CD4-positive, alpha-beta T cell (primary cell): ENCODE measurements around the gene NEU3. TPM values are rescaled to one million over a fixed set of nuclear protein-coding genes. Genes with fewer than 3 reads are reported as not detected.
A peak's percentile ranks its signal among the peaks of the same experiment; 100 is the strongest.

Experiments used
- ATAC-seq: fragments of 200-7000 bp; cut with Tn5 transposase; one replicate; pipeline ENCODE4 v1.10.0; 2022; ENCODE audit warnings: mild to moderate bottlenecking; ENCODE audit not compliant: poor library complexity
- CTCF ChIA-PET: fragments of 350-600 bp; sonication (Branson Sonifier 250); formaldehyde crosslinking; loops from one replicate; lab custom pipeline; 2021; ENCODE audit warnings: antibody characterized with exemption, inconsistent platforms; lab: Charles Lee
- POLR2A ChIA-PET: fragments of 350-600 bp; sonication (Branson Sonifier 250); formaldehyde crosslinking; loops from one replicate; lab custom pipeline; 2021; ENCODE audit warnings: antibody characterized with exemption, inconsistent platforms; lab: Charles Lee
- DNase-seq, 14 experiments: peaks; one replicate each; pipeline ENCODE4 v3.0.0-alpha.2; 2013 to 2020; ENCODE audit warnings: mixed read lengths in 2 of 14
- H3K27ac ChIP-seq, 2 donors: one replicate each; pipeline versions ENCODE4 v1.5.1 to v1.7.0; 2013; ENCODE audit warnings: low read length in 2 of 2, low read depth in 1 of 2, mild to moderate bottlenecking in 1 of 2
- H3K27me3 ChIP-seq, 2 experiments: 1 replicate in 1 of 2; 2 replicates in 1 of 2; pipeline versions ENCODE4 v1.6.1 to v1.7.0; 2013; ENCODE audit warnings: low read length in 2 of 2, control low read depth in 1 of 2, mild to moderate bottlenecking in 1 of 2, moderate library complexity in 1 of 2; ENCODE audit not compliant: insufficient read depth in 2 of 2, control insufficient read depth in 1 of 2
- H3K36me3 ChIP-seq: one replicate; pipeline ENCODE4 v1.6.1; 2013; ENCODE audit warnings: low read length, control low read depth; ENCODE audit not compliant: insufficient read depth
- H3K4me1 ChIP-seq: one replicate; pipeline ENCODE4 v1.6.1; 2013; ENCODE audit warnings: low read length, control low read depth; ENCODE audit not compliant: insufficient read depth
- H3K4me3 ChIP-seq: one replicate; pipeline ENCODE4 v1.5.1; 2013; ENCODE audit warnings: mild to moderate bottlenecking, low read length, moderate library complexity
- H3K9me3 ChIP-seq, 2 experiments: 1 replicate in 1 of 2; 2 replicates in 1 of 2; pipeline versions ENCODE4 v1.6.1 to v1.7.0; 2013; ENCODE audit warnings: low read length in 2 of 2, mild to moderate bottlenecking in 2 of 2, control low read depth in 1 of 2, moderate library complexity in 1 of 2; ENCODE audit not compliant: control insufficient read depth in 1 of 2, insufficient read depth in 1 of 2
- H3K27ac Mint-ChIP-seq: one replicate; pipeline ENCODE4 v1.8.0; 2020; ENCODE audit warnings: mixed read lengths
- H3K27me3 Mint-ChIP-seq: one replicate; pipeline ENCODE4 v1.8.0; 2021; ENCODE audit warnings: mixed read lengths
- H3K36me3 Mint-ChIP-seq: one replicate; pipeline ENCODE4 v1.8.0; 2021; ENCODE audit warnings: low read depth, mixed read lengths
- H3K4me1 Mint-ChIP-seq: one replicate; pipeline ENCODE4 v1.8.0; 2021; ENCODE audit warnings: low read depth, mixed read lengths
- H3K4me3 Mint-ChIP-seq: one replicate; pipeline ENCODE4 v1.8.0; 2020; ENCODE audit warnings: mild to moderate bottlenecking, mixed read lengths
- H3K9me3 Mint-ChIP-seq: one replicate; pipeline ENCODE4 v1.8.0; 2020; ENCODE audit warnings: mixed read lengths
- intact Hi-C, 2 experiments: fragments of 100-400 bp; cut with DNase I in 1 of 2; cut with micrococcal nuclease in 1 of 2; formaldehyde crosslinking; loops; one replicate each; pipeline versions ENCODE4 v1.15.1 to v1.9.0; 2023 to 2025; cut with DNase I, micrococcal nuclease
- total RNA-seq, 174 experiments: library from RNA in 2 of 174; stranded (reverse) in 2 of 174; gene quantifications; one replicate each; pipeline ENCODE4 v1.2.3 and lab custom pipeline; 2021 to 2026
- TF ChIP-seq, protein P1 (sequence below): fragments of 200-600 bp; IDR thresholded peaks from one replicate; pipeline ENCODE4 v1.8.0; 2022; ENCODE audit warnings: antibody characterized with exemption, mild to moderate bottlenecking

NEU3 gene
- total RNA-seq, 2 experiments from 2014 or later: 9.7 to 10.6 TPM

DNA sequence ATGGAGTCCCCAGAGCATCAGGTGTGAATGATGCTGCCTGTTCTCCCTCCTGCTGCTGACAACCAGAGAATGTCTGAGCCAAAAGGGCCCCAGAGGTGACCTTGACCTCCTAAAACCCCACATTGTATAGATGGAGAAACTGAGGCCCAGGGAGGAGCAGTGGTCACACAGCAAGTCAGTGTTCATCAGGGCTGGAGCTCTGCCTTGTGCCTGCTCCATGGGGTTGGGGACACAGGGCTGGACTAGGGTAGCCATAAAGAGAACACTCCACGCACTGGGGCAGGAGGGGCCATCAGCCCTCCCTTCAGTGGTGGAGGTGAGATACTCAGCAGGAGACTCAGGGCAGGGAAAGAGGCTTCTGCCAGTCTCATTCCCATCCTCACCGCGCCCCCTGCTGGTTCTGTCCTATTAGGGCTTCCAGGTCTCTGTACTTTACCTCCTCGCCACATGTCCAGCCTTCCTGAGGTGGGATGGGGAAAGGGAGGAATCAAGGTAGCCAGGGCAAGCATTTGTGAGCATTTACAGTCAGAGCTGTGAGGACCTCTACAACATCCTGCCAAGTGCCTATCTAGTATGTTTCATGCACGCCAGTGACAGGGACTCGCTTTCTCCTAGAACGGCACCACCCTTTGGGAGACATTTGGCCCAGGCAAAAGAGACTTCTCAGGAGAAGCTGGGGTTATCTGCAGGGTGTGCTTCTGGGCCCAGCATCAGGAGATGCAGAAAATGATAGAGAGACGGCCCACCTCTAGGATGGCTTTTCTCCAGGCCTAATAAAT, 43.2 kb downstream of the NEU3 start:
- Mint-ChIP-seq H3K4me1 (no peaks in the 10 kb centered on the region), H3K9me3 (no peaks in the 10 kb centered on the region), H3K27me3 (no peaks in the 10 kb centered on the region), H3K27ac (no peak overlapping the region), H3K36me3 (no peaks in the 10 kb centered on the region), H3K4me3 (no peak overlapping the region)
- DNase-seq (peak; percentile 17 to 69 (median 53)), ATAC-seq (no peak)
- H3K4me3 ChIP-seq: no peak overlapping the region
- intact Hi-C loops: loop anchor here (1.0 kb wide), 1 partner anchor 103 kb away; no protein-coding TSS in a partner anchor
- CTCF ChIA-PET: interaction anchor here (0.8 to 1.2 kb wide), 2 partner anchors 9 to 102 kb away, joined by 4 read pairs; no protein-coding TSS in a partner anchor
- no peaks in the 10 kb centered on the region for H3K36me3 ChIP-seq
- no peaks in the 10 kb centered on the region for H3K27me3 ChIP-seq
- H3K27ac ChIP-seq: no peak overlapping the region
- no peaks in the 10 kb centered on the region for H3K4me1 ChIP-seq
- no peaks in the 10 kb centered on the region for H3K9me3 ChIP-seq
- TF ChIP-seq, protein P1, sequence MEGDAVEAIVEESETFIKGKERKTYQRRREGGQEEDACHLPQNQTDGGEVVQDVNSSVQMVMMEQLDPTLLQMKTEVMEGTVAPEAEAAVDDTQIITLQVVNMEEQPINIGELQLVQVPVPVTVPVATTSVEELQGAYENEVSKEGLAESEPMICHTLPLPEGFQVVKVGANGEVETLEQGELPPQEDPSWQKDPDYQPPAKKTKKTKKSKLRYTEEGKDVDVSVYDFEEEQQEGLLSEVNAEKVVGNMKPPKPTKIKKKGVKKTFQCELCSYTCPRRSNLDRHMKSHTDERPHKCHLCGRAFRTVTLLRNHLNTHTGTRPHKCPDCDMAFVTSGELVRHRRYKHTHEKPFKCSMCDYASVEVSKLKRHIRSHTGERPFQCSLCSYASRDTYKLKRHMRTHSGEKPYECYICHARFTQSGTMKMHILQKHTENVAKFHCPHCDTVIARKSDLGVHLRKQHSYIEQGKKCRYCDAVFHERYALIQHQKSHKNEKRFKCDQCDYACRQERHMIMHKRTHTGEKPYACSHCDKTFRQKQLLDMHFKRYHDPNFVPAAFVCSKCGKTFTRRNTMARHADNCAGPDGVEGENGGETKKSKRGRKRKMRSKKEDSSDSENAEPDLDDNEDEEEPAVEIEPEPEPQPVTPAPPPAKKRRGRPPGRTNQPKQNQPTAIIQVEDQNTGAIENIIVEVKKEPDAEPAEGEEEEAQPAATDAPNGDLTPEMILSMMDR: peak; percentile 62
- POLR2A ChIA-PET: interaction anchor here (0.9 kb wide), 1 partner anchor 43 kb away, joined by 3 read pairs; the partner anchor contains the start of gene NEU3

DNA sequence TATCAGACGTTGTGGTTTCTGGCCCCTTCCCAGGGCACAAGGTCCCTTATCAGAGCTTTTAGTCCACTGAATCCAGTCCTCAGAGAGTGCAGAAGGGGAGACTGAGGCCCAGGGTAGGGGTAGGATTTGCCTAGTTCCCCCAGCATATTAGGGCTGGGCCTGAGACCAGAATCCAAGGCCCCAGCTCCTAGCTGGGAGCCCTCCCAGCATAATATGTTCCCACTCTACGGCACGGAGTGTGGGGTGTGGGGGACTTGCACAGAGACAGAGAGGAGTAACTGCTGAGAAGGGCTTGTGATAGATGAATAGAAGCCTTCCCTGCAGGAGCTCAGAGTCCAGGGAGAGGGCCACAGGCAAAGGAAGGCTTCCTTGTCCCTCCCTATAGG, 43.8 kb downstream of the NEU3 start:
- H3K4me1 ChIP-seq: no peaks in the 10 kb centered on the region
- no peaks in the 10 kb centered on the region for H3K9me3 ChIP-seq
- ChIA-PET CTCF (interaction anchor here (1.2 kb wide), 1 partner anchor 10 kb away, joined by 4 read pairs; no protein-coding TSS in a partner anchor), POLR2A (interaction anchor here (0.9 kb wide), 1 partner anchor 44 kb away, joined by 3 read pairs; the partner anchor contains the start of gene NEU3)
- Mint-ChIP-seq H3K9me3 (no peaks in the 10 kb centered on the region), H3K27me3 (no peaks in the 10 kb centered on the region), H3K27ac (no peak overlapping the region), H3K4me3 (no peak overlapping the region), H3K36me3 (no peaks in the 10 kb centered on the region), H3K4me1 (no peaks in the 10 kb centered on the region)
- TF ChIP-seq, protein P1: no peak
- no peaks in the 10 kb centered on the region for H3K27me3 ChIP-seq
- DNase-seq: no peak
- ATAC-seq: no peak
- H3K4me3 ChIP-seq: no peak overlapping the region
- intact Hi-C loops: loop anchor here (1.0 kb wide), 1 partner anchor 103 kb away; no protein-coding TSS in a partner anchor
- no peaks in the 10 kb centered on the region for H3K36me3 ChIP-seq
- H3K27ac ChIP-seq: no peak overlapping the region

DNA sequence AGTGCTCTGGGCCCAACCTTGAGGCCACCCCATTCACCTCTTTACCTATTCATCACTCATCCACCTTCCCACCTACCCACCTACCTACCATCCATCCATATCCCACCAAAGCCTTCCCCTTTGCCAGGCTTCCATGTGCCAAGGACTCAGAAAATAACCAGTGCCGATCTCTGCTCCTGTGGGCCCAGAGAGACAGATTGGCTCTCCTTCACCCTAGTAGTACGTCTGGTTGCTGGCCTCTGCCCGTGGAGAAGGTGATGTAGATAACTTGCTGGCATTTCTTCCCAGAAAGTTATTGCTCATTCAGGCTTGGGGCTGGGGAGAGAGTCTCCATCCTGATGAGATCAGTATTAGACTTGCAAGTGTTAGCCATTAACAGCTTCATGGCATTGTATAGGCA, 45.2 kb downstream of the NEU3 start:
- intact Hi-C loops: no loop called here
- Histone ChIP-seq H3K4me1 (no peaks in the 10 kb centered on the region), H3K9me3 (no peaks in the 10 kb centered on the region), H3K27ac (no peak overlapping the region), H3K27me3 (no peaks in the 10 kb centered on the region), H3K36me3 (no peaks in the 10 kb centered on the region), H3K4me3 (no peak overlapping the region)
- no peak overlapping the region for H3K4me3 Mint-ChIP-seq
- H3K27me3 Mint-ChIP-seq: no peaks in the 10 kb centered on the region
- TF ChIP-seq, protein P1: no peak
- no peak overlapping the region for H3K27ac Mint-ChIP-seq
- DNase-seq: no peak
- no peaks in the 10 kb centered on the region for H3K36me3 Mint-ChIP-seq
- no peaks in the 10 kb centered on the region for H3K4me1 Mint-ChIP-seq
- ChIA-PET POLR2A (no interaction called here), CTCF (no interaction called here)
- no peak for ATAC-seq
- H3K9me3 Mint-ChIP-seq: no peaks in the 10 kb centered on the region
